Transverse colon (tissue), 4 donors: ENCODE measurements around the gene HIVEP2. TPM values are rescaled to one million over a fixed set of nuclear protein-coding genes. Genes with fewer than 3 reads are reported as not detected.
A peak's percentile ranks its signal among the peaks of the same experiment; 100 is the strongest.

ENCODE experiments used
- DNase-seq: peaks from one replicate; pipeline ENCODE4 v3.0.0-alpha.2; 2019
- H3K27ac ChIP-seq, 4 donors: fragments of 200-600 bp; sonication (generic); 2 replicates each; pipeline ENCODE4 v1.5.1; 2016 to 2018; ENCODE audit warnings: inconsistent platforms in 4 of 4
- H3K27me3 ChIP-seq: fragments of 200-600 bp; sonication (generic); 2 replicates; pipeline ENCODE4 v1.5.1; 2017; ENCODE audit warnings: inconsistent platforms
- H3K36me3 ChIP-seq, 4 donors: fragments of 200-600 bp; sonication (generic); 2 replicates each; pipeline ENCODE4 v1.5.1; 2017 to 2019; ENCODE audit warnings: inconsistent platforms in 4 of 4
- H3K4me1 ChIP-seq, 4 donors: fragments of 200-600 bp; sonication (generic); 2 replicates each; pipeline ENCODE4 v1.5.1; 2017 to 2020; ENCODE audit warnings: inconsistent platforms in 4 of 4
- H3K4me3 ChIP-seq, 4 donors: fragments of 200-600 bp; sonication (generic); 1 replicate in 1 of 4; 2 replicates in 3 of 4; pipeline versions ENCODE4 v1.5.1 to v1.6.1; 2017 to 2019; ENCODE audit warnings: inconsistent platforms in 4 of 4
- H3K9me3 ChIP-seq, 2 donors: fragments of 200-600 bp; sonication (generic); 2 replicates each; pipeline ENCODE4 v1.5.1; 2017 to 2019; ENCODE audit warnings: inconsistent platforms in 2 of 2
- CTCF ChIP-seq, 5 experiments: fragments of 200-600 bp in 3 of 5; fragments of 450-650 bp in 2 of 5; sonication (generic) in 3 of 5; IDR thresholded peaks; 1 replicate in 2 of 5; 2 replicates in 3 of 5; pipeline ENCODE4 v1.5.1; 2016 to 2017; ENCODE audit warnings: antibody characterized with exemption in 5 of 5, inconsistent platforms in 3 of 5, mild to moderate bottlenecking in 2 of 5, moderate library complexity in 1 of 5
- EP300 ChIP-seq: sonication (generic); formaldehyde crosslinking; IDR thresholded peaks from one replicate; pipeline ENCODE4 v1.6.1; 2017; ENCODE audit warnings: antibody characterized with exemption, low read depth
- POLR2A ChIP-seq: fragments of 450-650 bp; IDR thresholded peaks from one replicate; pipeline ENCODE4 v1.6.1; 2016; ENCODE audit warnings: antibody characterized with exemption, mild to moderate bottlenecking, moderate library complexity
- POLR2AphosphoS5 ChIP-seq, 3 donors: sonication (generic); formaldehyde crosslinking; IDR thresholded peaks; one replicate each; pipeline ENCODE4 v1.6.1; 2016; ENCODE audit warnings: antibody characterized with exemption in 3 of 3
- WGBS, 2 donors: methylation state at CpG; one replicate each; pipeline ENCODE4 v1.1.5; 2018; ENCODE audit warnings: low coverage in 1 of 2; 5-methylcytosine and 5-hydroxymethylcytosine counted together
- in situ Hi-C, 4 donors: fragments of 200-750 bp; cut with MboI; loops; one replicate each; pipeline versions ENCODE4 v1.15.0 to v1.15.1; 2017; ENCODE audit warnings: low sequenced_read_pairs in 3 of 4, low pct_ligation_motif_present in 1 of 4, low pct_unique_long_range_greater_than_20kb in 1 of 4
- intact Hi-C: fragments of 100-400 bp; cut with DNase I; formaldehyde crosslinking; loops from one replicate; pipeline ENCODE4 v1.15.1; 2023; ENCODE audit warnings: low total_unique reads
- total RNA-seq, 4 donors: library from RNA; depleted of rRNA; stranded (reverse); fragments of >200 nt; gene quantifications; one replicate each; pipeline ENCODE4 v1.1.0, GENCODE V29; 2016

The HIVEP2 gene
- 10 to 100 TPM in 3 of 4 donors, 1 to 10 TPM in 1; 10.0 to 22.5 (median 13.7) TPM for total RNA-seq

GRCh38 chr6:142945049-142945445, at the start of gene HIVEP2:
HIVEP2 (minus strand) TSS chr6:142945176; CDS start chr6:142774738, 170,438 bp downstream.
- intact Hi-C loops (loop anchor here (10.0 kb wide), 1 partner anchor 60 kb away; no protein-coding TSS in a partner anchor), in situ Hi-C loops (no loop called here)
- Histone ChIP-seq H3K4me3 (peak within 1 kb of the TSS; percentile 82 to 99 (median 86)), H3K36me3 (no peaks in the 10 kb centered on the region), H3K27ac (peak within 1 kb of the TSS; percentile 94 to 99 (median 98)), H3K4me1 (peaks cover 9 to 29% (median 13%) of the 10 kb centered on the region in 4 donors), H3K9me3 (no peaks in the 10 kb centered on the region), H3K27me3 (no peaks in the 10 kb centered on the region)
- DNase-seq = peak; percentile 91
- 2% methylated on average over 28 of the region's 50 CpGs; no CpG with 5 or more reads in 1 of the 2 donors for WGBS, 2 donors
- TF ChIP-seq CTCF (IDR thresholded peaks at IDR 0.05) (peak in 1 of 5 experiments; percentile 5), POLR2AphosphoS5 (IDR thresholded peaks at IDR 0.05) (peak; percentile 27 to 31 (median 29)), POLR2A (no peak)

GRCh38 chr6:142993977-142994376, 49.0 kb upstream of the HIVEP2 start:
- Histone ChIP-seq H3K4me3 (no peak overlapping the region), H3K36me3 (no peaks in the 10 kb centered on the region), H3K4me1 (no peaks in the 10 kb centered on the region), H3K9me3 (no peaks in the 10 kb centered on the region), H3K27ac (no peak overlapping the region), H3K27me3 (no peaks in the 10 kb centered on the region)
- in situ Hi-C loops = no loop called here
- TF ChIP-seq EP300 = no peak
- no peak for TF ChIP-seq CTCF (IDR thresholded peaks at IDR 0.05)
- TF ChIP-seq POLR2AphosphoS5 (IDR thresholded peaks at IDR 0.05) = no peak
- no peak for TF ChIP-seq POLR2A
- DNase-seq = no peak
- 94% methylated on average over 7 of the region's 7 CpGs; no CpG with 5 or more reads in 1 of the 2 donors for WGBS, 2 donors
- intact Hi-C loops = no loop called here

GRCh38 chr6:142987490-142987889, 42.5 kb upstream of the HIVEP2 start:
- H3K27me3 ChIP-seq = no peaks in the 10 kb centered on the region
- no peak overlapping the region for H3K27ac ChIP-seq
- no peak overlapping the region for H3K4me3 ChIP-seq
- no peak for DNase-seq
- no peaks in the 10 kb centered on the region for H3K36me3 ChIP-seq
- intact Hi-C loops = no loop called here
- no peaks in the 10 kb centered on the region for H3K4me1 ChIP-seq
- TF ChIP-seq CTCF (IDR thresholded peaks at IDR 0.05) (no peak), POLR2A (no peak), EP300 (no peak), POLR2AphosphoS5 (IDR thresholded peaks at IDR 0.05) (no peak)
- in situ Hi-C loops = no loop called here
- no peaks in the 10 kb centered on the region for H3K9me3 ChIP-seq

- in situ Hi-C loops (no loop called here), intact Hi-C loops (no loop called here)
- TF ChIP-seq EP300 (no peak), CTCF (IDR thresholded peaks at IDR 0.05) (no peak), POLR2AphosphoS5 (IDR thresholded peaks at IDR 0.05) (no peak), POLR2A (no peak)
- no peak for DNase-seq
- no peaks in the 10 kb centered on the region for H3K9me3 ChIP-seq
- no peaks in the 10 kb centered on the region for H3K4me1 ChIP-seq
- H3K27me3 ChIP-seq = no peaks in the 10 kb centered on the region
- no peak overlapping the region for H3K27ac ChIP-seq
- no peak overlapping the region for H3K4me3 ChIP-seq
- 63% methylated on average over 2 of the region's 2 CpGs for WGBS, 2 donors
- no peaks in the 10 kb centered on the region for H3K36me3 ChIP-seq
These were observed 40.3 kb upstream of the HIVEP2 start for GRCh38 chr6:142985281-142985680.
